Choroid plexus epithelial cell (primary cell): ENCODE results near the gene BRINP3.
"Not testable (repeated sequence)": the region's sequence is repeated elsewhere in the genome, so short reads cannot be mapped to it uniquely, and the experiment has no call there.

Source experiments
- DNase-seq: peaks from one replicate; pipeline ENCODE4 v3.0.0-alpha.2; 2010; ENCODE audit warnings: low read depth
- H3K4me3 ChIP-seq: 2 replicates; pipeline ENCODE4 v1.5.1; 2011; ENCODE audit warnings: low read depth, mild to moderate bottlenecking, control low read depth, low read length, moderate library complexity
- TF ChIP-seq, protein P1 (sequence below): conservative IDR thresholded peaks from 2 replicates; pipeline ENCODE4 v1.5.1; 2011; ENCODE audit warnings: low read depth, mild to moderate bottlenecking, control low read depth, inconsistent platforms, low read length, moderate library complexity

Gene BRINP3

DNA sequence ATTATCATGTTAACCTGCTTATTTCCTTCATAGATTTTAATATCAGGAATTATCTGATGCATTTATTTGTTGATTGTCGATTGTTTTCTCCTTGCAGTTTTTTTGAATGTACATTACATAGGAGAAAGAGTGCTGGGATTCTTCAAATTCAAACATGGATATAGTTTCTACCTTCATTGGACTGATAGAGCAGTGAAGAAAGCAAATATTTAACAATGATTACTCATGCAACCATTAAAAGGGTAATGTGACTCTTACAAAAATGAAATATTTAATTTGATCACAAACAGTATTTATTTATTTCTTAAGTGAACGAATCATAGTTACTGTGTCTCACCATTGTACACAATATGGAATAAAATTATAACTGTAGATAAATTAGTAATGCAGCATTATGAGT is 350.9 kb downstream of the BRINP3 start:
- TF ChIP-seq, protein P1, sequence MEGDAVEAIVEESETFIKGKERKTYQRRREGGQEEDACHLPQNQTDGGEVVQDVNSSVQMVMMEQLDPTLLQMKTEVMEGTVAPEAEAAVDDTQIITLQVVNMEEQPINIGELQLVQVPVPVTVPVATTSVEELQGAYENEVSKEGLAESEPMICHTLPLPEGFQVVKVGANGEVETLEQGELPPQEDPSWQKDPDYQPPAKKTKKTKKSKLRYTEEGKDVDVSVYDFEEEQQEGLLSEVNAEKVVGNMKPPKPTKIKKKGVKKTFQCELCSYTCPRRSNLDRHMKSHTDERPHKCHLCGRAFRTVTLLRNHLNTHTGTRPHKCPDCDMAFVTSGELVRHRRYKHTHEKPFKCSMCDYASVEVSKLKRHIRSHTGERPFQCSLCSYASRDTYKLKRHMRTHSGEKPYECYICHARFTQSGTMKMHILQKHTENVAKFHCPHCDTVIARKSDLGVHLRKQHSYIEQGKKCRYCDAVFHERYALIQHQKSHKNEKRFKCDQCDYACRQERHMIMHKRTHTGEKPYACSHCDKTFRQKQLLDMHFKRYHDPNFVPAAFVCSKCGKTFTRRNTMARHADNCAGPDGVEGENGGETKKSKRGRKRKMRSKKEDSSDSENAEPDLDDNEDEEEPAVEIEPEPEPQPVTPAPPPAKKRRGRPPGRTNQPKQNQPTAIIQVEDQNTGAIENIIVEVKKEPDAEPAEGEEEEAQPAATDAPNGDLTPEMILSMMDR = no peak
- no peak overlapping the region for H3K4me3 ChIP-seq
- DNase-seq = no peak

DNA sequence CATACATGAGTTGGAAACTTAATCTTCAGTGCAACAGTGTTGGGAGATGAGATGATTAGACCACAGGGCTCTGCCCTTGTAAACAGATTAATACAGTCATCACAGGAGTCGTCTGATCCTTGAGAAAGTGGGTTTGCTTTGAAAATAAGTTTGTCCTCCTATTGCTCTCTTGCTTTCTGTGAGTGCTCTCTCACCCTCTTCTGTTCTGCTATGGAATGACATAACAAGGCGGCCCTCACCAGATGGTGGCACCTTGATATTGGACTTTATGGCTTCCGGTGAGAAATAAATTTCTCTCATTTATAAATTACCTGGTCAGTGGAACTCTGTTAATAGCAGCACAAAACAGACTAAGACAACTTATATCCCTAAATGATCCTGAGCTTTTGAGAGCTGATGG is 353.6 kb downstream of the BRINP3 start:
- TF ChIP-seq, protein P1 = peak; percentile 49
- DNase-seq = peak; percentile 38
- no peak overlapping the region for H3K4me3 ChIP-seq

GRCh38 chr1:190120564-190120963 is 357.1 kb downstream of the BRINP3 start:
- DNase-seq, H3K4me3 ChIP-seq: not testable (repeated sequence)

GRCh38 chr1:190119683-190120082 is 358.0 kb downstream of the BRINP3 start:
- no peak overlapping the region for H3K4me3 ChIP-seq
- no peak for DNase-seq
- TF ChIP-seq, protein P1 = no peak

DNA sequence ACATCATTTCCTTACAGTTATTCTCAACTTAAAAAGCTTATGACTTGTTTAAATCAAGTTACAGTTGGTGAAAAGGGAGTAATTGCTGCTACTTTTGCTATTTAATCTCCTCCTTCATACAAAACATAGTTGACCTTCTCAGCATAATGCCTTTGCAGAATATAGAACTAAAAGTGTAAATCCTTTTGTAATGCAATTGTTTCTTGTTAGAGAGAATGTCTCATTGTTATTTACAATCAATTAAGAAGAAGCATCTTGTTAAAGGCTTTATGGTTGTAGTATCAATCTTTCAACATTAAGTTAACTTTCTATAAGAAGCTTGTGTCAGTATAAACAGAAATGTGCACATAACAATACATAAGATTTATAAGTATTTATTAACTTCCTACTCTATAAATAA is 360.7 kb downstream of the BRINP3 start:
- DNase-seq = no peak
- no peak overlapping the region for H3K4me3 ChIP-seq
- TF ChIP-seq, protein P1 = no peak

DNA sequence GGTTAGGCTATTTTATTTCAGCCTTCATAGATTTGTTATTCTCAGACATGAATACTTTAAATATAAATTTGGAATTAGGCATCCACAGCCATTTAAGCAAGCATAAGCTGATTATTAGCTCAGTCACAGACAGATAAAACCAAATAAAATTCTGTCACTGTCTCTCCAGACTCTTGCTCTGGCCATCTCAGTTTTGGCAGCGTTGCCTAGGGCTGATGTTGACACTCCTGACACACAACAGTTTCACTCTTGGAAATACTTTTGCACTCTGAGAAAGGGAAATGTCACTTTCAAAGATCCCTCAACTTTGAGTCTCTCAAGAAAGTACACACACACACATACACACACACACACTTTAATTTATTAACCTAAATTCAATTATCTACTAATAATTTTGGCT is 372.7 kb downstream of the BRINP3 start:
- H3K4me3 ChIP-seq = no peak overlapping the region
- TF ChIP-seq, protein P1 = no peak
- no peak for DNase-seq

- peak; percentile 10 for DNase-seq
- TF ChIP-seq, protein P1 = no peak
Measured at GRCh38 chr1:190102757-190103326, 374.8 kb downstream of the BRINP3 start.

More at GRCh38 chr1:190102757-190103326, 374.8 kb downstream of the BRINP3 start:
- H3K4me3 ChIP-seq = no peak overlapping the region
